ENCODE data around the gene GPC5. TPM values are rescaled to one million over a fixed set of nuclear protein-coding genes. Genes with fewer than 3 reads are reported as not detected.

Gene GPC5
- total and polyA plus RNA-seq, 4 donors = 0.51 to 22.4 (median 2.0) TPM

DNA sequence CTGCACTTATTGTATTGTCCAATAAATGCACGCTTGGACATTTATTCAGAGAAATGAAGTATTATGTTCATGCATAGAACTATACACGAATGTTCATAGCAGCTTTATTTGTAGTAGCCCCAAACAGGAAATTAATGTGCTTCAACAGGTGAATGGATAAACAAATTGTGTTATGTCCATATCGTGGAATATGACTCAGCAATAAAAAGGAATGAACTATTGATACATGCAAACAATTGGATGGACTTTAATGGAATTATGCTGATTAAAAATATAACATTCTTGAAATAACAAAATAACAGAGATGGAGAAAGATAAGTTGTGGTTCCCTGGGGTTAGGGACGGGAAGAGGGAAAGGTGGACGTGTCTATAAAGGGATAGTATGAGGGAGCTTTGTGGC, 65.9 kb downstream of the GPC5 start:
- H3K4me1 ChIP-seq (ENCODE audit: control insufficient read depth in 4 of 4, insufficient read depth in 4 of 4, low read length in 3 of 4) = no peaks in the 10 kb centered on the region
- no peak overlapping the region for H3K4me3 ChIP-seq (ENCODE audit: low read depth in 1 of 3, low read length in 3 of 3)
- no peak overlapping the region for H3K9ac ChIP-seq (ENCODE audit: low read depth in 1 of 2, low read length in 2 of 2)
- TF ChIP-seq HNF4G (IDR thresholded peaks at IDR 0.05) = no peak
- TF ChIP-seq MAX (IDR thresholded peaks at IDR 0.05) = no peak
- no peak for TF ChIP-seq HNF4A (conservative IDR thresholded peaks at IDR 0.05)
- TF ChIP-seq, protein P1, sequence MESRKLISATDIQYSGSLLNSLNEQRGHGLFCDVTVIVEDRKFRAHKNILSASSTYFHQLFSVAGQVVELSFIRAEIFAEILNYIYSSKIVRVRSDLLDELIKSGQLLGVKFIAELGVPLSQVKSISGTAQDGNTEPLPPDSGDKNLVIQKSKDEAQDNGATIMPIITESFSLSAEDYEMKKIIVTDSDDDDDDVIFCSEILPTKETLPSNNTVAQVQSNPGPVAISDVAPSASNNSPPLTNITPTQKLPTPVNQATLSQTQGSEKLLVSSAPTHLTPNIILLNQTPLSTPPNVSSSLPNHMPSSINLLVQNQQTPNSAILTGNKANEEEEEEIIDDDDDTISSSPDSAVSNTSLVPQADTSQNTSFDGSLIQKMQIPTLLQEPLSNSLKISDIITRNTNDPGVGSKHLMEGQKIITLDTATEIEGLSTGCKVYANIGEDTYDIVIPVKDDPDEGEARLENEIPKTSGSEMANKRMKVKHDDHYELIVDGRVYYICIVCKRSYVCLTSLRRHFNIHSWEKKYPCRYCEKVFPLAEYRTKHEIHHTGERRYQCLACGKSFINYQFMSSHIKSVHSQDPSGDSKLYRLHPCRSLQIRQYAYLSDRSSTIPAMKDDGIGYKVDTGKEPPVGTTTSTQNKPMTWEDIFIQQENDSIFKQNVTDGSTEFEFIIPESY (IDR thresholded peaks at IDR 0.05) = no peak
- TF ChIP-seq YY1 (IDR thresholded peaks at IDR 0.05) = no peak
- TF ChIP-seq NR2F2 (IDR thresholded peaks at IDR 0.05) = no peak
- no peak for TF ChIP-seq SP1 (IDR thresholded peaks at IDR 0.05)
- TF ChIP-seq FOXA1 (IDR thresholded peaks at IDR 0.05) = no peak
- TF ChIP-seq, protein P2, sequence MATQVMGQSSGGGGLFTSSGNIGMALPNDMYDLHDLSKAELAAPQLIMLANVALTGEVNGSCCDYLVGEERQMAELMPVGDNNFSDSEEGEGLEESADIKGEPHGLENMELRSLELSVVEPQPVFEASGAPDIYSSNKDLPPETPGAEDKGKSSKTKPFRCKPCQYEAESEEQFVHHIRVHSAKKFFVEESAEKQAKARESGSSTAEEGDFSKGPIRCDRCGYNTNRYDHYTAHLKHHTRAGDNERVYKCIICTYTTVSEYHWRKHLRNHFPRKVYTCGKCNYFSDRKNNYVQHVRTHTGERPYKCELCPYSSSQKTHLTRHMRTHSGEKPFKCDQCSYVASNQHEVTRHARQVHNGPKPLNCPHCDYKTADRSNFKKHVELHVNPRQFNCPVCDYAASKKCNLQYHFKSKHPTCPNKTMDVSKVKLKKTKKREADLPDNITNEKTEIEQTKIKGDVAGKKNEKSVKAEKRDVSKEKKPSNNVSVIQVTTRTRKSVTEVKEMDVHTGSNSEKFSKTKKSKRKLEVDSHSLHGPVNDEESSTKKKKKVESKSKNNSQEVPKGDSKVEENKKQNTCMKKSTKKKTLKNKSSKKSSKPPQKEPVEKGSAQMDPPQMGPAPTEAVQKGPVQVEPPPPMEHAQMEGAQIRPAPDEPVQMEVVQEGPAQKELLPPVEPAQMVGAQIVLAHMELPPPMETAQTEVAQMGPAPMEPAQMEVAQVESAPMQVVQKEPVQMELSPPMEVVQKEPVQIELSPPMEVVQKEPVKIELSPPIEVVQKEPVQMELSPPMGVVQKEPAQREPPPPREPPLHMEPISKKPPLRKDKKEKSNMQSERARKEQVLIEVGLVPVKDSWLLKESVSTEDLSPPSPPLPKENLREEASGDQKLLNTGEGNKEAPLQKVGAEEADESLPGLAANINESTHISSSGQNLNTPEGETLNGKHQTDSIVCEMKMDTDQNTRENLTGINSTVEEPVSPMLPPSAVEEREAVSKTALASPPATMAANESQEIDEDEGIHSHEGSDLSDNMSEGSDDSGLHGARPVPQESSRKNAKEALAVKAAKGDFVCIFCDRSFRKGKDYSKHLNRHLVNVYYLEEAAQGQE (IDR thresholded peaks at IDR 0.05) = no peak
- TF ChIP-seq, protein P3, sequence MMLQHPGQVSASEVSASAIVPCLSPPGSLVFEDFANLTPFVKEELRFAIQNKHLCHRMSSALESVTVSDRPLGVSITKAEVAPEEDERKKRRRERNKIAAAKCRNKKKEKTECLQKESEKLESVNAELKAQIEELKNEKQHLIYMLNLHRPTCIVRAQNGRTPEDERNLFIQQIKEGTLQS (IDR thresholded peaks at IDR 0.05) = no peak
- no peak for TF ChIP-seq EGR1 (IDR thresholded peaks at IDR 0.05; ENCODE audit: low read depth in 2 of 2)
- no peak for TF ChIP-seq FOXA2 (IDR thresholded peaks at IDR 0.05)
- no peak for TF ChIP-seq TAF1 (conservative IDR thresholded peaks at IDR 0.05)
- no peak for TF ChIP-seq RXRA (IDR thresholded peaks at IDR 0.05)
- no peak for TF ChIP-seq CTCF (IDR thresholded peaks at IDR 0.05; ENCODE audit: low read depth, low read length, missing input control)
- no peak for TF ChIP-seq JUND (IDR thresholded peaks at IDR 0.05)
- no peak for TF ChIP-seq RAD21 (IDR thresholded peaks at IDR 0.05)
- no peak for TF ChIP-seq GABPA (IDR thresholded peaks at IDR 0.05 in 1 of 2, conservative IDR thresholded peaks at IDR 0.05 in 1 of 2)
- no peaks in the 10 kb centered on the region for H3K27me3 ChIP-seq (ENCODE audit: control insufficient read depth in 4 of 4, insufficient read depth in 4 of 4, low read length in 3 of 4)
- no peaks in the 10 kb centered on the region for H3K9me3 ChIP-seq (ENCODE audit: control insufficient read depth in 4 of 4, low read length in 3 of 4)
- no peaks in the 10 kb centered on the region for H3K36me3 ChIP-seq (ENCODE audit: control insufficient read depth in 4 of 4, insufficient read depth in 3 of 4, low read depth in 1 of 4, low read length in 3 of 4)
- no peak for DNase-seq (ENCODE audit: low spot score)
- 89% methylated on average over 5 of the region's 5 CpGs for whole genome bisulfite sequencing
- H3K27ac ChIP-seq (ENCODE audit: low read depth in 1 of 2, low read length in 2 of 2) = no peak overlapping the region
